HG03039 (cell line): ENCODE data around the gene CEACAM6.
"Not testable (repeated sequence)": the region's sequence is repeated elsewhere in the genome, so short reads cannot be mapped to it uniquely, and the experiment has no call there.

Source experiments
- ATAC-seq: cut with Tn5 transposase; IDR thresholded peaks from one replicate; pipeline ENCODE4 v1.9.1; 2021; ENCODE audit warnings: mild to moderate bottlenecking, moderate library complexity; ENCODE audit not compliant: unreplicated experiment

Gene CEACAM6

GRCh38 chr19:41755328-41755913, at the start of gene CEACAM6:
TSS of gene CEACAM6 (plus strand) at chr19:41755530. CDS start at chr19:41755639, 109 bp downstream.
- ATAC-seq = no peak

- ATAC-seq = no peak
Observed at GRCh38 chr19:41706741-41707501, 48.4 kb upstream of the CEACAM6 start.

GRCh38 chr19:41707502-41707812, 47.9 kb upstream of the CEACAM6 start:
- ATAC-seq = no peak

GRCh38 chr19:41707871-41708371, 47.4 kb upstream of the CEACAM6 start:
- ATAC-seq = no peak

GRCh38 chr19:41708481-41708880, 46.8 kb upstream of the CEACAM6 start, which contains the start of gene CEACAM5:
TSS of gene CEACAM5 (plus strand) at chr19:41708626. CDS start at chr19:41708732, 106 bp downstream.
- no peak for ATAC-seq

- not testable (repeated sequence) for ATAC-seq
Observed at GRCh38 chr19:41709516-41709915, 45.8 kb upstream of the CEACAM6 start.

GRCh38 chr19:41709951-41710645, 45.2 kb upstream of the CEACAM6 start:
- no peak for ATAC-seq

GRCh38 chr19:41711376-41712261, 43.7 kb upstream of the CEACAM6 start:
- no peak for ATAC-seq

GRCh38 chr19:41714598-41714997, 40.7 kb upstream of the CEACAM6 start:
- ATAC-seq = no peak

GRCh38 chr19:41718761-41719160, 36.6 kb upstream of the CEACAM6 start:
- ATAC-seq = no peak

- no peak for ATAC-seq
Observed at GRCh38 chr19:41720103-41720502, 35.2 kb upstream of the CEACAM6 start.

GRCh38 chr19:41726493-41726892, 28.8 kb upstream of the CEACAM6 start:
- no peak for ATAC-seq

- no peak for ATAC-seq
Observed at GRCh38 chr19:41734156-41734555, 21.2 kb upstream of the CEACAM6 start.

GRCh38 chr19:41734585-41734984, 20.7 kb upstream of the CEACAM6 start:
- no peak for ATAC-seq

- no peak for ATAC-seq
Observed at GRCh38 chr19:41735071-41735600, 20.2 kb upstream of the CEACAM6 start.

GRCh38 chr19:41739361-41739760, 16.0 kb upstream of the CEACAM6 start:
- ATAC-seq = no peak

GRCh38 chr19:41740415-41741243, 14.7 kb upstream of the CEACAM6 start:
- no peak for ATAC-seq

- no peak for ATAC-seq
Observed at GRCh38 chr19:41741244-41741554, 14.1 kb upstream of the CEACAM6 start.

GRCh38 chr19:41744850-41745249, 10.5 kb upstream of the CEACAM6 start:
- ATAC-seq = no peak

GRCh38 chr19:41745756-41746155, 9.6 kb upstream of the CEACAM6 start:
- no peak for ATAC-seq
